NT2/D1 (cell line): ENCODE results near the gene RNF220.

Experiments used
- DNase-seq: peaks from one replicate; pipeline ENCODE4 v3.0.0-alpha.2; 2011; ENCODE audit warnings: low read depth, low spot score
- H3K27me3 ChIP-seq: 2 replicates; pipeline ENCODE4 v1.6.0; 2011; ENCODE audit warnings: mild to moderate bottlenecking; ENCODE audit not compliant: insufficient read length, insufficient read depth
- H3K36me3 ChIP-seq: 2 replicates; pipeline ENCODE4 v1.6.1; 2011; ENCODE audit warnings: mild to moderate bottlenecking, low read length, mixed read lengths; ENCODE audit not compliant: insufficient read depth, insufficient read length
- H3K4me1 ChIP-seq: 2 replicates; pipeline ENCODE4 v1.5.1; 2011; ENCODE audit not compliant: insufficient read depth, insufficient read length
- H3K4me3 ChIP-seq: 2 replicates; pipeline ENCODE4 v1.5.1; 2011; ENCODE audit warnings: low read depth; ENCODE audit not compliant: insufficient read length
- H3K9ac ChIP-seq: 2 replicates; pipeline ENCODE4 v1.6.0; 2011; ENCODE audit warnings: low read depth; ENCODE audit not compliant: insufficient read length
- H3K9me3 ChIP-seq: 2 replicates; pipeline ENCODE4 v1.5.1; 2011; ENCODE audit warnings: mild to moderate bottlenecking, low read length; ENCODE audit not compliant: insufficient read depth
- SUZ12 ChIP-seq: IDR thresholded peaks from 2 replicates; pipeline ENCODE4 v1.6.1; 2011; ENCODE audit not compliant: insufficient read length, insufficient read depth; ENCODE audit errors: extremely low read depth
- YY1 ChIP-seq: IDR thresholded peaks from 2 replicates; pipeline ENCODE4 v1.6.1; 2011; ENCODE audit not compliant: insufficient read length, insufficient read depth
- ZNF274 ChIP-seq: IDR thresholded peaks from 2 replicates; pipeline ENCODE4 v1.6.1; 2011; ENCODE audit warnings: mild to moderate bottlenecking, low read depth, low read length

The RNF220 gene

GRCh38 chr1:44437107-44437716, 32.2 kb downstream of the RNF220 start:
- Histone ChIP-seq H3K9ac (no peak overlapping the region), H3K4me1 (peaks cover 2% of the 10 kb centered on the region), H3K36me3 (no peaks in the 10 kb centered on the region), H3K27me3 (no peaks in the 10 kb centered on the region), H3K9me3 (no peaks in the 10 kb centered on the region), H3K4me3 (no peak overlapping the region)
- DNase-seq: no peak
- TF ChIP-seq YY1 (no peak), SUZ12 (no peak), ZNF274 (no peak)

GRCh38 chr1:44442791-44443190, 37.7 kb downstream of the RNF220 start:
- no peaks in the 10 kb centered on the region for H3K36me3 ChIP-seq
- no peak for DNase-seq
- no peaks in the 10 kb centered on the region for H3K4me1 ChIP-seq
- H3K4me3 ChIP-seq: no peak overlapping the region
- no peaks in the 10 kb centered on the region for H3K9me3 ChIP-seq
- H3K27me3 ChIP-seq: no peaks in the 10 kb centered on the region
- no peak overlapping the region for H3K9ac ChIP-seq
- no peak for TF ChIP-seq SUZ12
- no peak for TF ChIP-seq ZNF274
- no peak for TF ChIP-seq YY1

- TF ChIP-seq YY1 (no peak), SUZ12 (no peak)
- H3K4me3 ChIP-seq: no peak overlapping the region
- DNase-seq: no peak
- no peaks in the 10 kb centered on the region for H3K9me3 ChIP-seq
- H3K4me1 ChIP-seq: no peaks in the 10 kb centered on the region
- no peak overlapping the region for H3K9ac ChIP-seq
- H3K36me3 ChIP-seq: no peaks in the 10 kb centered on the region
- H3K27me3 ChIP-seq: no peaks in the 10 kb centered on the region
Observed at GRCh38 chr1:44447051-44447810, 42.2 kb downstream of the RNF220 start.

- TF ChIP-seq SUZ12 (no peak), ZNF274 (no peak), YY1 (no peak)
- no peak for DNase-seq
Observed at GRCh38 chr1:44453798-44454349, 48.8 kb downstream of the RNF220 start.

GRCh38 chr1:44454704-44455103, 49.6 kb downstream of the RNF220 start:
- H3K4me3 ChIP-seq: no peak overlapping the region
- no peaks in the 10 kb centered on the region for H3K4me1 ChIP-seq
- H3K27me3 ChIP-seq: peaks cover 3% of the 10 kb centered on the region
- H3K36me3 ChIP-seq: no peaks in the 10 kb centered on the region
- H3K9ac ChIP-seq: no peak overlapping the region
- no peak for DNase-seq
- H3K9me3 ChIP-seq: peaks cover 10% of the 10 kb centered on the region
- TF ChIP-seq ZNF274 (no peak), SUZ12 (no peak), YY1 (no peak)

More at GRCh38 chr1:44453798-44454349, 48.8 kb downstream of the RNF220 start:
- Histone ChIP-seq H3K4me3 (no peak overlapping the region), H3K36me3 (no peaks in the 10 kb centered on the region), H3K4me1 (no peaks in the 10 kb centered on the region), H3K9ac (no peak overlapping the region), H3K9me3 (peaks cover 10% of the 10 kb centered on the region), H3K27me3 (no peaks in the 10 kb centered on the region)

- TF ChIP-seq ZNF274 (no peak), SUZ12 (no peak), YY1 (no peak)
- H3K4me1 ChIP-seq: no peaks in the 10 kb centered on the region
- H3K9ac ChIP-seq: no peak overlapping the region
- H3K27me3 ChIP-seq: peaks cover 8% of the 10 kb centered on the region
- H3K36me3 ChIP-seq: no peaks in the 10 kb centered on the region
- H3K4me3 ChIP-seq: no peak overlapping the region
- H3K9me3 ChIP-seq: peaks cover 4% of the 10 kb centered on the region; the same call in 1 of the 2 replicates
- no peak for DNase-seq
Observed at GRCh38 chr1:44460107-44460882, 55.2 kb downstream of the RNF220 start.

- peaks cover 8% of the 10 kb centered on the region for H3K27me3 ChIP-seq
Observed at GRCh38 chr1:44464361-44464760, 59.3 kb downstream of the RNF220 start.

More at GRCh38 chr1:44464361-44464760, 59.3 kb downstream of the RNF220 start:
- DNase-seq: no peak
- TF ChIP-seq SUZ12 (no peak), YY1 (no peak), ZNF274 (no peak)
- no peak overlapping the region for H3K9ac ChIP-seq
- no peaks in the 10 kb centered on the region for H3K36me3 ChIP-seq
- H3K4me1 ChIP-seq: no peaks in the 10 kb centered on the region
- no peak overlapping the region for H3K4me3 ChIP-seq
- H3K9me3 ChIP-seq: peaks cover 11% of the 10 kb centered on the region; the same call in 1 of the 2 replicates
